K562 (cell line): ENCODE results near the gene PEAR1. TPM values are rescaled to one million over a fixed set of nuclear protein-coding genes. Genes with fewer than 3 reads are reported as not detected.
A peak's percentile ranks its signal among the peaks of the same experiment; 100 is the strongest.

Experiments used
- CCNT2 ChIP-seq: IDR thresholded peaks from 2 replicates; pipeline ENCODE4 v1.6.1; 2011; ENCODE audit warnings: borderline replicate concordance, low read depth, mild to moderate bottlenecking, moderate library complexity, mixed read lengths, low read length; ENCODE audit not compliant: insufficient read length; ENCODE audit errors: extremely low read depth
- CHD1 ChIP-seq: fragments of 200-600 bp; sonication (generic); IDR thresholded peaks from one replicate; pipeline ENCODE4 v1.6.1; 2012; ENCODE audit warnings: mild to moderate bottlenecking, moderate library complexity, low read length, inconsistent platforms
- CXXC5 ChIP-seq: fragments of 250-450 bp; sonication (Bioruptor Pico); IDR thresholded peaks from 2 replicates; pipeline ENCODE4 v1.8.0; 2022; ENCODE audit warnings: inconsistent platforms, mild to moderate bottlenecking, moderate library complexity
- GABPB1 ChIP-seq: sonication (generic); formaldehyde crosslinking; IDR thresholded peaks from 2 replicates; pipeline ENCODE4 v1.8.0; 2022; ENCODE audit warnings: mild to moderate bottlenecking, missing genetic modification reagents
- JUN ChIP-seq, 2 experiments: sonication (generic) in 1 of 2; formaldehyde crosslinking in 1 of 2; IDR thresholded peaks; 2 replicates each; pipeline versions ENCODE4 v1.6.1 to v1.8.0; 2012 to 2022; ENCODE audit warnings: borderline replicate concordance in 2 of 2, mild to moderate bottlenecking in 2 of 2, improper control_type of control experiment in 1 of 2, low read depth in 1 of 2, low read length in 1 of 2, missing genetic modification reagents in 1 of 2
- MXI1 ChIP-seq: IDR thresholded peaks from 2 replicates; pipeline ENCODE4 v1.6.1; 2011; ENCODE audit warnings: low read depth, mild to moderate bottlenecking, improper control_type of control experiment, low read length
- NFE2L1 ChIP-seq: fragments of 450-650 bp; IDR thresholded peaks from 2 replicates; pipeline ENCODE4 v1.6.1; 2016; ENCODE audit warnings: missing genetic modification characterization, low read depth, mild to moderate bottlenecking, missing compliant biosample characterization, moderate library complexity, borderline replicate concordance
- NKRF ChIP-seq: fragments of 450-650 bp; IDR thresholded peaks from 2 replicates; pipeline ENCODE4 v1.6.1; 2016; ENCODE audit warnings: borderline replicate concordance
- RAD21 ChIP-seq, 2 experiments: fragments of 250-450 bp in 1 of 2; fragments of 450-650 bp in 1 of 2; sonication (Bioruptor Pico) in 1 of 2; formaldehyde crosslinking in 1 of 2; IDR thresholded peaks in 1 of 2; conservative IDR thresholded peaks in 1 of 2; 2 replicates each; pipeline versions ENCODE4 v1.4.0 to v1.8.0; 2020 to 2022; ENCODE audit warnings: mild to moderate bottlenecking in 2 of 2, moderate library complexity in 1 of 2
- RBFOX2 ChIP-seq: fragments of 200-400 bp; formaldehyde crosslinking; IDR thresholded peaks from 2 replicates; pipeline ENCODE4 v1.6.1; 2017; ENCODE audit warnings: low read depth, mild to moderate bottlenecking, low read length, moderate library complexity
- ZBTB12 ChIP-seq: fragments of 250-450 bp; sonication (Bioruptor Pico); IDR thresholded peaks from 2 replicates; pipeline ENCODE4 v1.4.0; 2020
- polyA plus RNA-seq, 8 experiments: library from polyadenylated mRNA; depleted of rRNA in 4 of 8; stranded (reverse) in 5 of 8; unstranded in 3 of 8; fragments of >200 nt; fragmentation: Nextera tagmentation in 2 of 8; fragmentation: Illumina TruSeq in 1 of 8; extraction: Ambion mirVana in 2 of 8; extraction: Trizol in 1 of 8; gene quantifications; 2 replicates each; pipeline versions ENCODE4 v1.2.1 to v1.2.3, GENCODE V29; 2011 to 2014; ENCODE audit warnings: inconsistent platforms in 1 of 8, missing spikeins in 1 of 8
- total RNA-seq, 7 experiments: library from RNA; depleted of rRNA in 6 of 7; stranded (reverse); fragments of >200 nt in 6 of 7; fragmentation: Illumina TruSeq in 2 of 7; extraction: Trizol in 2 of 7; gene quantifications; 2 replicates each; pipeline versions ENCODE4 v1.2.1 to v1.2.3, GENCODE V29; 2011 to 2021; ENCODE audit warnings: low replicate concordance in 1 of 7
- TF ChIP-seq, protein P1 (sequence below): sonication (generic); formaldehyde crosslinking; IDR thresholded peaks from 2 replicates; pipeline ENCODE4 v1.8.0; 2023; ENCODE audit warnings: missing genetic modification reagents, mild to moderate bottlenecking, borderline replicate concordance
- TF ChIP-seq, protein P2 (sequence below), 2 experiments: IDR thresholded peaks; 2 replicates each; pipeline ENCODE4 v1.6.1; 2011; ENCODE audit warnings: borderline replicate concordance in 1 of 2, control low read depth in 1 of 2, low read depth in 1 of 2, low read length in 1 of 2, mild to moderate bottlenecking in 1 of 2, mixed read lengths in 1 of 2, moderate library complexity in 1 of 2; ENCODE audit not compliant: insufficient read depth in 1 of 2, insufficient read length in 1 of 2, poor library complexity in 1 of 2, severe bottlenecking in 1 of 2; ENCODE audit errors: extremely low read depth in 1 of 2

PEAR1 gene
- total and polyA plus RNA-seq, 9 of the 15 experiments (the other 6 are each of a cell fraction or from before 2014, with no cell fraction given): 0.87 to 13.9 (median 6.1) TPM

DNA sequence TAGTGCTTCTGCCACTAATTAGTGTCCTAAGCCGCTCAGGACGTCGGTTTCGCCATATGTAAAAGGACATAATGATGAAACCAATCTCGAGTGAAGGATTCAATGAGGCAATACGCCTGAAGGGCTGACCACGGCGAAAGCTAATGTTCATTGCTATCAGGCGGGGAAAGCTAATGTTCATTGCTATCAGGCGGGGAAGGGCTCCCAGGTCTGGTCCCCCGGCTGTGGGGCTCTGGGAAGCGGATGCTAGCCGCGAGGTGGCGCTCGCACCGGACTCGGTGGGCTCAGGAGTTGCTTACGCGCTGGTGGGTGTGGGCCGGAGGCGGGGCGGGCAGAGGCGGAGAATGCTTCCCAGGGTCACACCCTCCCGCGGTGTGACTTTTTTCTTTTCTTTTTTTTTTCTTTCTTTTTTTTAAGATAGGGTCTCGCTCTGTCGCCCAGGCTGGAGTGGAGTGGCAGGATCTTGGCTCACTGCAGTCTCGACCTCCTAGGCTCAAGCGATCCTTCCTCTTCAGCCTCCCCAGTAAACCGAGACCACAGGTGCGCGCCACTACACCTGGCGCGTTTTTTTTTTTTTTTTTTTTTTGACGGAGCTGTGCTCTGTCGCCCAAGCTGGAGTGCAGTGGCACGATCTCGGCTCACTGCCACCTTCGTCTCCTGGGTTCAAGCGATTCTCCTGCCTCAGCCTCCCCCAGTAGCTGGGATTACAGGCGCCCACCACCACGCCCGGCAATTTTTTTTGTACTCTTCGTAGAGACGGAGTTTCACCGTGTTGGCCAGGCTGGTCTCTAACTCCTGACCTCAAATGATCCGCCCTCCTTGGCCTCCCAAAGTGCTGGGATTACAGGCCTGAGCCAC lies 1.1 kb upstream of the PEAR1 start (continued):
- 0 out of 2 replicates have a peak, but pooled peaks have one; percentile 29 for TF ChIP-seq RBFOX2
- TF ChIP-seq NFE2L1 (tag): no peak
- TF ChIP-seq CXXC5 (CRISPR knock-in tag): peak; percentile 76
- no peak for TF ChIP-seq ZBTB12 (CRISPR knock-in tag)
- TF ChIP-seq JUN (IDR thresholded peaks at IDR 0.05; ENCODE audit: borderline replicate concordance, low read depth, low read length): 0 out of 2 replicates have a peak, but pooled peaks have one; percentile 50
- no peak for TF ChIP-seq JUN (CRISPR knock-in tag; IDR thresholded peaks at IDR 0.05; ENCODE audit: borderline replicate concordance)
- peak; percentile 87 to 93 for TF ChIP-seq RAD21 (CRISPR knock-in tag; conservative IDR thresholded peaks at IDR 0.05 in 1 of 2, IDR thresholded peaks at IDR 0.05 in 1 of 2)
- TF ChIP-seq CHD1: no peak
- TF ChIP-seq, protein P1, sequence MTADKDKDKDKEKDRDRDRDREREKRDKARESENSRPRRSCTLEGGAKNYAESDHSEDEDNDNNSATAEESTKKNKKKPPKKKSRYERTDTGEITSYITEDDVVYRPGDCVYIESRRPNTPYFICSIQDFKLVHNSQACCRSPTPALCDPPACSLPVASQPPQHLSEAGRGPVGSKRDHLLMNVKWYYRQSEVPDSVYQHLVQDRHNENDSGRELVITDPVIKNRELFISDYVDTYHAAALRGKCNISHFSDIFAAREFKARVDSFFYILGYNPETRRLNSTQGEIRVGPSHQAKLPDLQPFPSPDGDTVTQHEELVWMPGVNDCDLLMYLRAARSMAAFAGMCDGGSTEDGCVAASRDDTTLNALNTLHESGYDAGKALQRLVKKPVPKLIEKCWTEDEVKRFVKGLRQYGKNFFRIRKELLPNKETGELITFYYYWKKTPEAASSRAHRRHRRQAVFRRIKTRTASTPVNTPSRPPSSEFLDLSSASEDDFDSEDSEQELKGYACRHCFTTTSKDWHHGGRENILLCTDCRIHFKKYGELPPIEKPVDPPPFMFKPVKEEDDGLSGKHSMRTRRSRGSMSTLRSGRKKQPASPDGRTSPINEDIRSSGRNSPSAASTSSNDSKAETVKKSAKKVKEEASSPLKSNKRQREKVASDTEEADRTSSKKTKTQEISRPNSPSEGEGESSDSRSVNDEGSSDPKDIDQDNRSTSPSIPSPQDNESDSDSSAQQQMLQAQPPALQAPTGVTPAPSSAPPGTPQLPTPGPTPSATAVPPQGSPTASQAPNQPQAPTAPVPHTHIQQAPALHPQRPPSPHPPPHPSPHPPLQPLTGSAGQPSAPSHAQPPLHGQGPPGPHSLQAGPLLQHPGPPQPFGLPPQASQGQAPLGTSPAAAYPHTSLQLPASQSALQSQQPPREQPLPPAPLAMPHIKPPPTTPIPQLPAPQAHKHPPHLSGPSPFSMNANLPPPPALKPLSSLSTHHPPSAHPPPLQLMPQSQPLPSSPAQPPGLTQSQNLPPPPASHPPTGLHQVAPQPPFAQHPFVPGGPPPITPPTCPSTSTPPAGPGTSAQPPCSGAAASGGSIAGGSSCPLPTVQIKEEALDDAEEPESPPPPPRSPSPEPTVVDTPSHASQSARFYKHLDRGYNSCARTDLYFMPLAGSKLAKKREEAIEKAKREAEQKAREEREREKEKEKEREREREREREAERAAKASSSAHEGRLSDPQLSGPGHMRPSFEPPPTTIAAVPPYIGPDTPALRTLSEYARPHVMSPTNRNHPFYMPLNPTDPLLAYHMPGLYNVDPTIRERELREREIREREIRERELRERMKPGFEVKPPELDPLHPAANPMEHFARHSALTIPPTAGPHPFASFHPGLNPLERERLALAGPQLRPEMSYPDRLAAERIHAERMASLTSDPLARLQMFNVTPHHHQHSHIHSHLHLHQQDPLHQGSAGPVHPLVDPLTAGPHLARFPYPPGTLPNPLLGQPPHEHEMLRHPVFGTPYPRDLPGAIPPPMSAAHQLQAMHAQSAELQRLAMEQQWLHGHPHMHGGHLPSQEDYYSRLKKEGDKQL: no peak
- 0 out of 2 replicates have a peak, but pooled peaks have one; percentile 42 for TF ChIP-seq MXI1
- TF ChIP-seq, protein P2, sequence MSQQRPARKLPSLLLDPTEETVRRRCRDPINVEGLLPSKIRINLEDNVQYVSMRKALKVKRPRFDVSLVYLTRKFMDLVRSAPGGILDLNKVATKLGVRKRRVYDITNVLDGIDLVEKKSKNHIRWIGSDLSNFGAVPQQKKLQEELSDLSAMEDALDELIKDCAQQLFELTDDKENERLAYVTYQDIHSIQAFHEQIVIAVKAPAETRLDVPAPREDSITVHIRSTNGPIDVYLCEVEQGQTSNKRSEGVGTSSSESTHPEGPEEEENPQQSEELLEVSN (IDR thresholded peaks at IDR 0.05; ENCODE audit: borderline replicate concordance in 1 of 2, extremely low read depth in 1 of 2, insufficient read depth in 1 of 2, insufficient read length in 1 of 2, low read depth in 1 of 2, low read length in 1 of 2, poor library complexity in 1 of 2, severe bottlenecking in 1 of 2): peak in 1 of 2 experiments; percentile 28
- TF ChIP-seq CCNT2: peak; percentile 71
- TF ChIP-seq GABPB1 (CRISPR knock-in tag): peak; percentile 43; the same call in 1 of the 2 replicates
- TF ChIP-seq NKRF: no peak
